Suprapubic skin (tissue), 3 donors: Measurements from ENCODE around the gene HNF1B.

Experiments
- CTCF ChIP-seq, 2 donors: fragments of 200-600 bp in 1 of 2; fragments of 450-650 bp in 1 of 2; sonication (generic) in 1 of 2; IDR thresholded peaks; one replicate each; pipeline ENCODE4 v1.5.1; 2016 to 2019; ENCODE audit warnings: antibody characterized with exemption in 2 of 2, mild to moderate bottlenecking in 1 of 2, moderate library complexity in 1 of 2
- EP300 ChIP-seq: sonication (generic); formaldehyde crosslinking; IDR thresholded peaks from one replicate; pipeline ENCODE4 v1.6.1; 2017; ENCODE audit warnings: antibody characterized with exemption

- TF ChIP-seq CTCF (IDR thresholded peaks at IDR 0.05) (no peak), EP300 (no peak)
Measured at GRCh38 chr17:37732316-37732715, 12.5 kb downstream of the HNF1B start.
